HL-60 (cell line): Measurements from ENCODE around the gene PRM1.

Experiments
- DNase-seq, 2 experiments: peaks; one replicate each; pipeline ENCODE4 v3.0.0-alpha.2; 2010 to 2020; ENCODE audit warnings: low read depth in 1 of 2, low spot score in 1 of 2
- H3K27ac ChIP-seq: fragments of 250-450 bp; sonication (Bioruptor Pico); replicated peaks from 2 replicates; pipeline ENCODE4 v1.5.1; 2020; ENCODE audit warnings: mild to moderate bottlenecking, moderate library complexity
- H3K27me3 ChIP-seq: fragments of 250-450 bp; sonication (Bioruptor Pico); 2 replicates; pipeline ENCODE4 v1.5.1; 2021; ENCODE audit warnings: mild to moderate bottlenecking, moderate library complexity; ENCODE audit not compliant: insufficient read depth, poor library complexity, severe bottlenecking
- H3K4me3 ChIP-seq: replicated peaks from 2 replicates; pipeline ENCODE4 v1.5.1; 2011; ENCODE audit warnings: mild to moderate bottlenecking, control low read depth, low read length; ENCODE audit not compliant: insufficient read depth
- CTCF ChIP-seq: IDR thresholded peaks from one replicate; pipeline ENCODE4 v1.5.1; 2011; ENCODE audit warnings: low read length, control low read depth, inconsistent platforms; ENCODE audit not compliant: insufficient read depth
- GABPA ChIP-seq: IDR thresholded peaks from 2 replicates; pipeline ENCODE4 v1.6.1; 2012; ENCODE audit warnings: low read depth
- POLR2AphosphoS5 ChIP-seq: IDR thresholded peaks from 2 replicates; pipeline ENCODE4 v1.6.1; 2012; ENCODE audit warnings: low read depth
- REST ChIP-seq: IDR thresholded peaks from 2 replicates; pipeline ENCODE4 v1.6.1; 2012; ENCODE audit warnings: low read depth; ENCODE audit not compliant: insufficient replicate concordance
- SPI1 ChIP-seq: IDR thresholded peaks from 2 replicates; pipeline ENCODE4 v1.6.1; 2012; ENCODE audit warnings: low read depth, mild to moderate bottlenecking, borderline replicate concordance

The PRM1 gene

GRCh38 chr16:11308493-11309283 lies 27.6 kb upstream of the PRM1 start:
- peak overlapping the region; percentile 91 for H3K27ac ChIP-seq
- H3K4me3 ChIP-seq, result no peak overlapping the region
- H3K27me3 ChIP-seq, result no peaks in the 10 kb centered on the region
- peak; percentile 55 to 72 for DNase-seq
- TF ChIP-seq REST (no peak), SPI1 (no peak), GABPA (no peak), CTCF (no peak), POLR2AphosphoS5 (peak; percentile 92)

- peak; percentile 20; the same call in 1 of the 2 replicates for TF ChIP-seq SPI1
- no peak for TF ChIP-seq GABPA
- peak in 1 of 2 experiments; percentile 39 for DNase-seq
- Histone ChIP-seq H3K4me3 (no peak overlapping the region), H3K27ac (peak overlapping the region; percentile 91), H3K27me3 (no peaks in the 10 kb centered on the region)
Observed at GRCh38 chr16:11307639-11308492, 26.7 kb upstream of the PRM1 start.

DNA sequence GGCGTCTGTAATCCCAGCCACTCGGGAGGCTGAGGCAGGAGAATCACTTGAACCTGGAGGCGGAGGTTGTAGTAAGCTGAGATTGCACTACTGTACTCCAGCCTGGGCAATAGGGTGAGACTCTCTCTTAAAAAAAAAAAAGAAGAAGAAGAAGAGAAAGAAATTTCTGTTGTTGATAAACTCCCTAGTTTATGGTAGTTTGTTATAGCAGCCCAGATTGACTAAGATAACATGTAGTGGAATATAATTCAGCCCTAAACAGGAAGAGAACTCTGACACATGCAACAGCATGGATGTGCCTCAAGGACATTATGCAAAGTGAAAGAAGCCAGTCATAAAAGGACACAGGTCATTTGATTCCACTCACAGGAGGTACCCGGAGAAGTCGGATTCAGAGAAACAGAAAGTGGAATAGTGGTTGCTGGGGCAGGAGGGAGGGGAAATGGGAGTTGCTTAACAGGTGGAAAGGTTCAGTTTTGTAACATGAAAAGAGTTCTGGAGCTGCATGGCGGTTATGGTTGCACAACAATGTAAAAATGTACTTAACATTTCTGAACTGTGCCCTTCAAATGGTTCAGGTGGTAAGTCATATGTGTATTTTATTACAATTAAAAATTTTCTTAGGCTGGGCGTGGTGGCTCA lies 26.0 kb upstream of the PRM1 start:
- peak overlapping the region; percentile 91 for H3K27ac ChIP-seq
- no peak for TF ChIP-seq CTCF
- TF ChIP-seq GABPA, result no peak
- TF ChIP-seq REST, result no peak
- peak; percentile 92 for TF ChIP-seq POLR2AphosphoS5
- TF ChIP-seq SPI1, result peak; percentile 62; the same call in 1 of the 2 replicates
- H3K27me3 ChIP-seq, result no peaks in the 10 kb centered on the region
- peak; percentile 85 to 93 for DNase-seq
- no peak overlapping the region for H3K4me3 ChIP-seq
